Superior temporal gyrus (tissue), 1 donor: Measurements from ENCODE around the gene CAMKK1.
"Not testable (repeated sequence)": the region's sequence is repeated elsewhere in the genome, so short reads cannot be mapped to it uniquely, and the experiment has no call there.

ENCODE experiments used
- DNase-seq: peaks from one replicate; pipeline ENCODE4 v3.0.0-alpha.2; 2016; ENCODE audit errors: extremely low spot score

Gene CAMKK1

GRCh38 chr17:3846437-3847164 lies 46.3 kb downstream of the CAMKK1 start:
- DNase-seq = no peak

DNA sequence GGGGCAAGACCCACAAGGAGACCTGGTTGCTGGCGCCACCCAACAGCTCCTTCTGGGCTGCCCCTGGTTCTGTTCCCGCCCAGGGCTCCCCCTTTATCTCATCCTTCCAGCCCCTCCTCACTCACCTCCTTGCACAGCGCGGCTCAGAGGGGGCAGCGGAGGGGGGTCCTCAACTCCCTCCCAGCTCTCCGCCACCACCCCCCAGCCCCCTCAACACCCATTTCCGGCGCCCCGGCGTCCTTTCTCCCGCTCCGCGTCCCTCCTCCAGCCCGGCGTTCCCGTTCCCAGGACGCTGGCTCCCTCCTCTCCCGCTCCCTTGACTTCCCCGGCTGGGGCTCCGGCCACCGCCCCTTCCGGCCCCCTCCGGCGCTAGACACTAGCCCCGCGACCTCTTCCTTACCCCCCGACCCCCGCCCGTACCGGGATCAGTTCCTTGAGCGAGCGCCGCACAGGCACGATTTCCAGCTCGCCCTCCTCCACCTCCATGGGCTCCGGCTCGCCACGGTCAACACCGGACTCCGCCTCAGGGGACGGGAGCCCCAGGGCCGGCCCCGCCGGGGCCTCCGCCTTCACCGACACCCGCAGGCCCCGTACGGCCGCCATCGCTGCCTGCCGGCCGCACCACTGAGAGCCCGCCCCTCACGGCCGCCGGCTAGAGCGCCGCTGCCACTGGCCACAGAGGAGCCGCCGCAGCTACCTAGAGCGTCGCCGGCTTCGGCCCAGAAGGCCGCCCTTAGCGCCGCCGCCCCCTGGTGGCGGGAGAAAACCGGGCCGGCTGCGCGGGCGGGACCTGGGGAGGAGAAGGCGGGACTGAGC lies 47.0 kb downstream of the CAMKK1 start, which contains the start of gene NCBP3:
NCBP3 (minus strand) TSS at position 626 of the 816 bp plus-strand sequence; CDS start at position 603, 23 bp downstream.
- DNase-seq = peak; percentile 95

GRCh38 chr17:3845291-3845620 lies 47.6 kb downstream of the CAMKK1 start:
- DNase-seq = no peak

DNA sequence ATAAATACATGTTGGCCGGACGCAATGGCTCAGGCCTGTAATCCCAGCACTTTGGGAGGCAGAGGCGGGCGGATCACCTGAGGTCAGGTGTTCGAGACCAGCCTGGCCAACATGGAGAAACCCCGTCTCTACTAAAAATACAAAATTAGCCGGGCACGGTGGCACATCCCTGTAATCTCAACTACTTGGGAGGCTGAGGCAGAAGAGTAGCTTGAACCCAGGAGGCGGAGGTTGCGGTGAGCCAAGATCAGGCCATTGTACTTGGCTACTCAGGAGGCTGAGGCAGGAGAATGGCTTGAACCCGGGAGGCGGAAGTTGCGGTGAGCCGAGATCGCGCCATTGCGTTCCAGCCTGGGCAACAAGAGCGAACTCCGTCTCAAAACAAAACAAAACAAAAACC lies 48.3 kb downstream of the CAMKK1 start:
- not testable (repeated sequence) for DNase-seq

DNA sequence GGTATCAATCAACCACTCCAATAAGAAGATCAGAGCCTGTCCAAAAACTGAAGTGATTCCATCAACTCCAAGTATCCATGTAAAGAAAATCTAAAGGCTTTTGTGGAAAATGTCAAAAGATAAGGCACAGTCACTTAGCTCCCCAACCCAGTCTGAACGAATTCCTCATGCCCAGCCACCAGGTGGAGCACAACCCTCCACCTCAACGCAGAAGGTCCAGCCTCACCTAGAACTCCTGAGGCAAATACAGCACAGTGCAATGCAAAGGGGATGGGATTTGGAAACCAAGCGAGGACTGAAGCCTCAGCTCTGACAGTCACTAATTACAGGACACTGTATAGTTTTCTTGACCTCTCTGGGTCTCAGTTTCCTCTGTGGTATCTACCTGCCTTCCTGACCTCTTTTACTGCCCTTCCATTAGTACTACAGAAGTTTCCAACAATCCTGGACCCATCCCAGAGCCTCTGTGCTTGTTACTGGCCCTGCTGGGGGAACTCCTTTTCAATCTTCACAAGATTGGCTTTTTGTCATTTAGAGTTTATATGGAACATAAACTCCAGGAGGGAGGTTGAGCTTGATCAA lies 48.8 kb downstream of the CAMKK1 start:
- no peak for DNase-seq

DNA sequence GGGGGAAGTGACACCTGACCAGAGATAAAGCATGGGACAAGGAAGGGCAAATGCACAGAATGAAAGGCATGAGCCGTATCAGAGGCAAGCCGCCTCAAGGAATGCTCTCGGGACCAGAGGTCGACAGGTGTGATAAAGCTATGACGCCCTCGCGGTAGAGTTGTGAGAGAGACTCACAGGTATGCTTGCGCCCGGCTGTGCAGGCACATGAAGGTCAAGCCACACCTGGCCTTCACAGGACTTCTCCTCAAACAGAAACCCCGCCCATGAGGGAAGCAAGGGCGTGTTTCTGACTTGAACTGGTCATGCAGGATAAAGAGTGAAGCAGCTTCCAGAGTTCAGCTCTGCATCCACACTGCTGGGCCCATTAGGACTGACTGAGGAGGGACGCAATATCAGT lies 54.6 kb downstream of the CAMKK1 start:
- no peak for DNase-seq

DNA sequence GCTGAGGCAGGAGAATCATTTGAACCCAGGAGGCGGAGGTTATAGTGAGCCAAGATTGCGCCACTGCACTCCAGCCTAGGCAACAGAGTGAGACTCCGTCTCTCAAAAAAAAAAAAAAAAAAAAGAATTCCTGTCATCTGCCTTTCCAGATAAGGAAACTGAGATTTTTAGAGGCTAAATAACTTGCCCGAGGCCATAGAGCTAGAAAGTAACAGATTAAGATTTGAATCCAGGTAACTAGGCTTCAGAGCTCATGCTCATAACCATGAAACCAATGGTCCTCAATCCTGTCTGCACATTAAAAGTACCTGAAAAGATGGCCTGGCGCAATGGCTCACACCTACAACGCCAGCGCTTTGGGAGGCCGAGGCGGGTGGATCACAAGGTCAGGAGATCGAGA lies 56.3 kb downstream of the CAMKK1 start:
- DNase-seq = no peak

DNA sequence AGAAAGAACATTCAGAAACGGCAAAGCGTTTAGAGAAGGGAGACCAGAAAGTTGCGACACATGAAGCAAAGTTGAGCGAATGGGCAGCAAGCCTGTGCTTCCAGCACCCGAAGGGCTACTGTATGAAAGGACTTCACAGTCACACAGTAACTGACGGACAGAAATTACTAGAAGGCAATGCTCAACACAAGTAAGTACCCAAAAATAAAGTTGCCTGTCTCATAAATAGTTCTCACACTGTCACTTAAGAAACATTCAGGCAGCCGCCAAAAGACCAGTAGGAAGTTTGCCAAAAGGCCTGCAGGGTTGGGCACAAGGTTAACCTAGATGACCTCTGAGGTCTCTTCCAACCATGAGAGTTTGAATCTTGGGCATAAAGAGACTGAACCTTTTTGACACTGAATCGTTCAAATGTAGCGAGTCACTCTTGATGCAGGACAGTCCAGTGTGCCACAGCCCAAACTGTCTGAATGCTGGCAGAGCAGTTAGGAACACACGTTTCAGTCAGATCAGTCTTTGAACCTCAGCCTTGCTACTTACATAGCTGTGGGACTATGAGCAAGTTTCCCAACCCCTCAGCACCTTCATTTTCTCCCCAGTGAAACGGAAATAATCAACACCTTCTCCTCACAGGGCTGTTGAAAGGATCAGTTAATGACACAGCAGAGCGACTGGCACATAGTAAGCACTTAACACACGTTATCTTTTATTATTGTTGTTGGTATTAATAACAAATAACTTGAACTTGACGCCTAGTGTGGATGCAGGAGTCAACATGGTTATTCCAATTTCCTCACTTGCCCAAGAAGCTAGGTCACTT lies 57.2 kb downstream of the CAMKK1 start:
- DNase-seq = no peak

DNA sequence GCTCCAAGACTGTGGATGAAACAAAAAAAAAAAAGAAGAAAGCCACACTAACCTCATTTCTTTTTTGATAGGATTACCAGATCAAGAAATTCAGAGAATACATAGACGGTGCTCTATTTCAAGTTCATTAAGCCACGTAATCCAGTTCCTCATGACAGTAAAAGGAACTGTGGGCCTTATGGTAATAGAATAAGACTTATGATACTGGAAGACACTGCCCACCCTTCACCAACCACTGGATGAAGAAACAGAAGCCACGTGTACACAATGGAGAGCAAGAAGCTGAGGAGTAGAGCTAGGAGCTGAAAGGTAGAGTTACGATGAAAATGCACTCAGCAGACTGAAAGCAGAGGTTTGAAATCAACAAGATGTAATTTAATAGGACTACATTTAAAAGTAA lies 58.0 kb downstream of the CAMKK1 start:
- DNase-seq = no peak

DNA sequence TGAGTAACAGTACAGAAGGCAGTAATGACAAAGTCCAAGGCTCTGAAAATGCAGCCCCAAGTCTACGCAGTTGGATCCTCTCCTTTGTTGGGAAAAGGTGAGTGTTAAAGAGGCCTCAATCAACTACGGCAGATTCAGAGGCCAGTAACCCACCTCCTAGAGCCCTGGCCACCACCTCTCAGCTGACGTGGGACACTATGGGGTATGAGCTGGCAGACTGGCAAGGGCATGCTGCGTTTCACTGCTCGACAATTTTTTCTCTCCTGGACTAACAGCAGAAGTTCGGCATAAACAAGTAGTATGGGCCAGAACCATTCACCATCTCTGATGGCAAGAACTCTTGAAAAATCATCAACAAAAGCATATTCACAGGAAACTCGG lies 64.0 kb downstream of the CAMKK1 start:
- DNase-seq = no peak

GRCh38 chr17:3828151-3828851 lies 64.6 kb downstream of the CAMKK1 start:
- no peak for DNase-seq

GRCh38 chr17:3827124-3827773 lies 65.6 kb downstream of the CAMKK1 start:
- peak; percentile 94 for DNase-seq

- no peak for DNase-seq
Observed at GRCh38 chr17:3826191-3826590, 66.7 kb downstream of the CAMKK1 start.

DNA sequence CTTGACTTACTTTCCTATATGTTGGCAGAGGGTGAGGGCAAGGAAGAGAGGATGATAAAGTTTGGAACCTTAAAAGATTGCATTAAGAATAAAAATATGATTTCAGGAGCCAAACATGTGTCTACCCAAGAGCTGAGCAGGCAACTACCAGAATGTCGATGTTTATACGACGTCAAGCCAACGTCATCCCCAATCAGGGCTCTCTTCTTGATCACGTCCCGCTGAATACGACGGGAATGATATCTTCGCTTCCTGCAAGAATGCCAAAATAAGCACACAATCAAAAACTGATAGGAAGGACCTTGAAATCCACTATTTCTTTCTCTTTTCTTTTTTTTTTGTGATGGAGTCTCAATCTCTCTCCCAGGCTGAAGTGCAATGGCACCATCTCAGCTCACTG lies 71.8 kb downstream of the CAMKK1 start:
- no peak for DNase-seq

GRCh38 chr17:3818786-3819185 lies 74.1 kb downstream of the CAMKK1 start:
- DNase-seq = peak; percentile 40

GRCh38 chr17:3817851-3818605 lies 74.8 kb downstream of the CAMKK1 start:
- peak; percentile 72 for DNase-seq

- DNase-seq = peak; percentile 20
Observed at GRCh38 chr17:3815925-3816324, 76.9 kb downstream of the CAMKK1 start.

- no peak for DNase-seq
Observed at GRCh38 chr17:3815122-3815521, 77.7 kb downstream of the CAMKK1 start.

- no peak for DNase-seq
Observed at GRCh38 chr17:3814361-3814760, 78.5 kb downstream of the CAMKK1 start.

GRCh38 chr17:3813171-3813570 lies 79.7 kb downstream of the CAMKK1 start:
- DNase-seq = no peak
